ENCODE results near the gene KLHDC10. TPM values are rescaled to one million over a fixed set of nuclear protein-coding genes. Genes with fewer than 3 reads are reported as not detected.
"Not testable (repeated sequence)": the region's sequence is repeated elsewhere in the genome, so short reads cannot be mapped to it uniquely, and the experiment has no call there.

Gene KLHDC10
- total RNA-seq, 2 donors from 2014 or later = 16.2 to 21.3 TPM

DNA sequence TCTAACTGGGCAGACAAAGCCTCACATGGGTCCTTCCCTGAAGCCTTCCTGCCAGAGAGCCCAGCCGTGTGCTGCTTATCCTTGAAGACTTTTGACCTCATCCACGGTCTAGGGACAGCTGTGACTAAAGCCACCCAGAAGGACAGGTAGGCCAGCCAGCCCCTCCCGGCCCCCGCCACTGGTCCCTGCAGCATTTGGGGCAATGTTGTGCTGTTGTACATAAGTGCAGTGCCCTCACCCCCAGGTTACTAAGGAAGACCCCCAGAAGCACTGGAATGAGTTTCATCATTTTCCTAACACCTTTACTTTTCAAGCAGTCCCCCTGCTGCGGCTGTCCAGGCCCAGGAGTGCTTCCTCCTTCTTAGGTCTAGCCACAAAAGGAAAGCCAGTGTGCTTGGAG lies 91.9 kb downstream of the KLHDC10 start:
- Mint-ChIP-seq H3K4me3 (no peak overlapping the region), H3K27ac (no peak overlapping the region), H3K36me3 (ENCODE audit: low read depth) (peaks cover 94% of the 10 kb centered on the region), H3K27me3 (no peaks in the 10 kb centered on the region), H3K9me3 (no peaks in the 10 kb centered on the region), H3K4me1 (peaks cover 7% of the 10 kb centered on the region)
- no peak for ATAC-seq (replicated peaks)

DNA sequence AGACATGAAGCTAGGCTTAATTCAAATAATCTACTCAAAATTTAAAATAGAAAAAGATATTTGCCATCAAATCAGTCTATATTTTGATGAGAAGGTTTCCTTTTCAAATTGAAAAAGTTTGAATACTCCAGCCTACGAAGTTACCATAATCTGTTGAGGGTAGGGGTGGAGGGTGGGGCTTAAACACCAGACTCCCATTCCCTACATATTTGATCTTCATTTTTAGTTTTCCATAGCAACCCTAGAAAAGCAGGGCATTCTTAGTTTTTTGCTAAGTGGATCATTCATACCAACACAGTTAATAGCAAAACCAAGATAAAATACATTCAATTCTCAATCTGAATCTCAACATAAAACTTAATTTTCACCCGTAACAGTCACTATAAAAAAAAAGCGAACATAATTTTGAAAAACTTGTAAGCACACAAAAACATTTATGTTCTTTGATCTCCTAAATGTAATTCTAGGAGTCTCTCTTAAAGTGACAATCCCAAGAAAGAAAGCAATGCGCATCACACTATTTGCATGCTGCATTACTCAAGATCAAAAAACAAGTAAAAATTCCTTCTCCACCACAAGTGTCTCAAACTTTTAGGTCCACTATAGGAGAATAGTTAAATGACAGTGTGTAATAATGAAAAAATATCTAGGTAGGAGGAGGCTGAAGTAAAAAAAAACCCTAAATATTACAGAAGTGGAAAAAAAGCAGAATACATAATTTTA lies 104.1 kb downstream of the KLHDC10 start:
- Mint-ChIP-seq H3K36me3 (ENCODE audit: low read depth) (peaks cover 90% of the 10 kb centered on the region), H3K4me1 (no peaks in the 10 kb centered on the region), H3K27ac (no peak overlapping the region), H3K27me3 (no peaks in the 10 kb centered on the region), H3K9me3 (no peaks in the 10 kb centered on the region), H3K4me3 (no peak overlapping the region)
- no peak for ATAC-seq (replicated peaks)

DNA sequence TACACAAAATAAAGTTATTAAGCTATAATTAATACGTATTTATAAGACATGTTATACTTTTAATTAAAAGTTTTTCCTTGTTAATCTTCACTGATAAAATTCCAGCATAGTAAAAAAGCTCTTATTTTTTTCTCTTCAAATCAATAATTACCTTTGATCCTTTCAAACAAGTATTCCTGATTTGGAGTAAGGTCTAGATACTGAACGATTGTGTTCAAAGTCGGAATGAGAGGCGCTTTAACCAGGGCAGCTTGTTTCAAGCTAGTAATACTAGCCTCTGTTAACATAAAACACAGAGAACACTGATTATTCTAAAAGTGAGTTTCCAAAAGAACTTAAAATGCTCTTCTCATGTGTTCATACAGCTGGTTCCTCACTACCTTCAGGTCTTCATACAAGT lies 107.9 kb downstream of the KLHDC10 start:
- H3K4me3 Mint-ChIP-seq = no peak overlapping the region
- H3K27me3 Mint-ChIP-seq = no peaks in the 10 kb centered on the region
- peaks cover 15% of the 10 kb centered on the region for H3K4me1 Mint-ChIP-seq
- no peaks in the 10 kb centered on the region for H3K9me3 Mint-ChIP-seq
- H3K36me3 Mint-ChIP-seq (ENCODE audit: low read depth) = peaks cover 96% of the 10 kb centered on the region
- peak overlapping the region; percentile 2 for H3K27ac Mint-ChIP-seq
- ATAC-seq (replicated peaks) = no peak

DNA sequence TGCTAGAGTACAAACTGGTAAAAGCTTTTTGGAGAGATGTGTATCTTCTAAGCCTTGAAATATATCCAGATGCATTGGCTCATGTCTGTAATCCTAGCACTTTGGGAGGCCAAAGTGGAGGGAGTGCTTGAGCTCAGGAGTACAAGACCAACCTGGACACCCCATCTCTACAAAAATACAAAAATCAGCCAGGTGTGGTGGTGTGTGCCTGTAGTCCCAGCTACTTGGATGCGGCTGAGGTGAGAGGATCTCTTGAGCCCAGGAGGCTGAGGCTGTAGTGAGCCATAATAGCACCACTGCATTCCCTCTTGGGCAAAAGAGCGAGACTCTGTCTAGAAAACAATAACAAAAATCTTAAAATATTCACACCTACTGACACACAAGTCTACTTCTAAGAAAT lies 109.3 kb downstream of the KLHDC10 start:
- Mint-ChIP-seq H3K27ac (no peak overlapping the region), H3K9me3 (no peaks in the 10 kb centered on the region), H3K27me3 (no peaks in the 10 kb centered on the region), H3K4me1 (peaks cover 21% of the 10 kb centered on the region), H3K4me3 (no peak overlapping the region), H3K36me3 (ENCODE audit: low read depth) (peaks cover 96% of the 10 kb centered on the region)
- ATAC-seq (replicated peaks) = no peak

DNA sequence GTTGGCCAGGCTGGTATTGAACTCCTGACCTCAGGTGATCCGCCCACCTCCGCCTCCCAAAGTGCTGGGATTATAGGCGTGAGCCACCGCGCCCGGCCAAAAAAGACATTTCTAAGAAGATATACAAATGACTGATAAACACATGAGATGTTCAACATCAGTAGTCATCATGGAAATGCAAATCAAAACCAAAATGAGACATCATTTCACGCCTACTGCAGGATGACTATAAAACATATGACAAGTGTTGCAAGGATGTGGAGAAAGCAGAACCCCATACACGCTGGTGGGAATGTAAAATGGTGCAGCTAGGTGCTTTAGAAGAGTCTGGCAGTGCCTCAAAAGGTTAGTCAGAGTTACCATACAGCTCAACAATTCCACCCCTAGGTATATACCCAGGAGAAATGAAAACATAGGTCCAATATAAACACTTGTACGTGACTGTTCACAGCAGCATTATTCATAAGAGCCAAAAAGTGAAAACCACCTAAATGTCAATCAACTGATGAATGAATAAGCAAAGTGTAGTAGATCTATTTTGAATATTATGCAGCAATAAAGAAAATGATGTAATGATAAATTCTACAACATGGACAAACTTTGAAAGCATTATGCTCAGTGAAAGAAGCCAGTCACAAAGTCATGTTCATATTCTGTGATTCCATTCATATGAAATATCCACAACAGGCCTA lies 110.4 kb downstream of the KLHDC10 start:
- peak overlapping the region; percentile 90 for H3K27ac Mint-ChIP-seq
- H3K4me1 Mint-ChIP-seq = peaks cover 21% of the 10 kb centered on the region
- peak overlapping the region; percentile 72 for H3K4me3 Mint-ChIP-seq
- H3K9me3 Mint-ChIP-seq = no peaks in the 10 kb centered on the region
- H3K27me3 Mint-ChIP-seq = no peaks in the 10 kb centered on the region
- peak; percentile 96 for ATAC-seq (replicated peaks)
- peaks cover 95% of the 10 kb centered on the region for H3K36me3 Mint-ChIP-seq (ENCODE audit: low read depth)

DNA sequence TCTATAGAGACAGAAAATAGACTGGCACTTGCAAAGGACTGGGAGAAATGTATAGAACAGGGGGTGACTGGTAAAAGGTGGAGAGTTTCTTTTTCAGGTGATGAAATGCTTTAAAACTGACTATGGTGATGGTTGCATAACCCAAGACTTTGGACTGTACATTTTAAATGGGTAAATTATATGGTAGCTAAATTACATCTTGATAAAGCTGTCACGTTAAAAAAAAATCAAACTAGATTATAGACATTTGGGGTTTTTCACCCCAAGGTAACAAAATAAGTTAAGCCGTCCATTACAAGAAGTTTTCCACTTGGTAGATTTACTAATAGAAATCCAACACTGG lies 110.9 kb downstream of the KLHDC10 start:
- Mint-ChIP-seq H3K27me3 (no peaks in the 10 kb centered on the region), H3K36me3 (ENCODE audit: low read depth) (peaks cover 91% of the 10 kb centered on the region), H3K27ac (peak overlapping the region; percentile 90), H3K4me3 (peak overlapping the region; percentile 72), H3K9me3 (no peaks in the 10 kb centered on the region), H3K4me1 (peaks cover 21% of the 10 kb centered on the region)
- ATAC-seq (replicated peaks) = no peak

DNA sequence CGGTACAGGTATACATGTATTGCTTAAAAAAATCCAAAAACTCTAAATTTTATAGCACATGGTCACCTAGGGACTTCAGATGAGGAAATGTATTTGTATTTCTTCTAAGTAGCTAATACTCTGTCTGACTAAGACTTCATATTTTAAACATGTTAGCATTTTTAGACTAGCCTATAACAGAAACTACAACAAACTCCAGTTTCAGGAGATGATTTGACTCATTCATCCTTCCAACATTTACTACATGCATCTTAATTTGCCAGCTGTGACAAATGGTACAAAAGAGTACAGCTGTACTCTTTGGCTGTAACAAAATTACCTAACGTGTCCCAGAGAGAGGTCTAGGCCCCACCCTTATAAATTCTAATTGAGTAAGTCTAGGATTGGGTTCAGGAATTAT lies 112.7 kb downstream of the KLHDC10 start:
- H3K27me3 Mint-ChIP-seq = no peaks in the 10 kb centered on the region
- peaks cover 91% of the 10 kb centered on the region for H3K36me3 Mint-ChIP-seq (ENCODE audit: low read depth)
- peak overlapping the region; percentile 89 for H3K27ac Mint-ChIP-seq
- peak overlapping the region; percentile 58 for H3K4me3 Mint-ChIP-seq
- H3K9me3 Mint-ChIP-seq = no peaks in the 10 kb centered on the region
- ATAC-seq (replicated peaks) = peak; percentile 55
- H3K4me1 Mint-ChIP-seq = peaks cover 21% of the 10 kb centered on the region

DNA sequence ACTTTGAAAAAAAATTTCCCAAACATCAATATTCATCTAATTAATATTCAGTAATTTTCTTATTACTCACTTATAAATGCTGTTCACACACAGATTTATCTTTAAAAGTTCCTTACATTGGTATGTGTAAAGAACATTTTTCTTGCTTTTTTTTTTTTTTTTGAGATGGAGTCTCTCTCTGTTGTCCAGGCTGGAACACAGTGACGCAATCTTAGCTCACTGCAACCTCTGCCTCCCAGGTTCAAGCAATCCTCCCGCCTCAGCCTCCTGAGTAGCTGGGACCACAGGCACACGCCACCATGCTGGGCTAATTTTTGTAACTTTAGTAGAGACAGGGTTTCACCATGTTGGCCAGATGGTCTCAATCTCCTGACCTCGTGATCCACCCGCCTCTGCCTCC lies 114.0 kb downstream of the KLHDC10 start:
- H3K9me3 Mint-ChIP-seq; H3K27ac Mint-ChIP-seq; H3K4me3 Mint-ChIP-seq; H3K27me3 Mint-ChIP-seq; ATAC-seq (replicated peaks): not testable (repeated sequence)
- Mint-ChIP-seq H3K36me3 (ENCODE audit: low read depth) (peaks cover 92% of the 10 kb centered on the region), H3K4me1 (peaks cover 21% of the 10 kb centered on the region)

Other genes starting within 250 kb of the KLHDC10 start
- gene UBE2H, start 117.6 kb upstream of the KLHDC10 start, total RNA-seq = 10 to 100 TPM; 27.8 to 54.0 TPM
- 10 to 100 TPM; 22.6 to 33.7 TPM for gene ZC3HC1, start 19.2 kb upstream of the KLHDC10 start, total RNA-seq
- gene TMEM209, start 134.9 kb downstream of the KLHDC10 start, total RNA-seq = 10 to 100 TPM; 39.9 to 47.0 TPM
- not detected for gene SSMEM1, start 137.3 kb downstream of the KLHDC10 start, total RNA-seq
- gene CPA2, start 196.3 kb downstream of the KLHDC10 start, total RNA-seq = under 1 TPM in 1 of 2 donors, not detected in 1; 0.56 TPM
- gene CPA4, start 222.6 kb downstream of the KLHDC10 start, total RNA-seq = 1 to 10 TPM in 1 of 2 donors, under 1 TPM in 1; 0.22 to 4.1 TPM